ENCODE results near the gene APOL1.

Gene APOL1

GRCh38 chr22:36299911-36300310 lies 47.0 kb downstream of the APOL1 start:
- Histone ChIP-seq H3K4me1 (ENCODE audit: insufficient read depth, low read length) (no peaks in the 10 kb centered on the region), H3K9me3 (ENCODE audit: low read length) (no peaks in the 10 kb centered on the region), H3K36me3 (ENCODE audit: insufficient read depth, low read length) (peaks cover 82% of the 10 kb centered on the region)

GRCh38 chr22:36300396-36301212 lies 47.7 kb downstream of the APOL1 start:
- Histone ChIP-seq H3K4me3 (ENCODE audit: low read length) (no peak overlapping the region), H3K27me3 (ENCODE audit: insufficient read depth, low read length) (no peaks in the 10 kb centered on the region), H2AFZ (ENCODE audit: low read depth, low read length) (no peak overlapping the region), H3K4me1 (ENCODE audit: insufficient read depth, low read length) (no peaks in the 10 kb centered on the region), H3K9me3 (ENCODE audit: low read length) (no peaks in the 10 kb centered on the region), H3K36me3 (ENCODE audit: insufficient read depth, low read length) (peaks cover 82% of the 10 kb centered on the region)

More at GRCh38 chr22:36299911-36300310, 47.0 kb downstream of the APOL1 start:
- Histone ChIP-seq H3K4me3 (ENCODE audit: low read length) (no peak overlapping the region), H2AFZ (ENCODE audit: low read depth, low read length) (no peak overlapping the region), H3K27me3 (ENCODE audit: insufficient read depth, low read length) (no peaks in the 10 kb centered on the region)

GRCh38 chr22:36301384-36301828 lies 48.5 kb downstream of the APOL1 start:
- Histone ChIP-seq H2AFZ (ENCODE audit: low read depth, low read length) (no peak overlapping the region), H3K9me3 (ENCODE audit: low read length) (no peaks in the 10 kb centered on the region), H3K36me3 (ENCODE audit: insufficient read depth, low read length) (peaks cover 85% of the 10 kb centered on the region), H3K4me3 (ENCODE audit: low read length) (no peak overlapping the region), H3K4me1 (ENCODE audit: insufficient read depth, low read length) (no peaks in the 10 kb centered on the region), H3K27me3 (ENCODE audit: insufficient read depth, low read length) (no peaks in the 10 kb centered on the region)

- Histone ChIP-seq H3K4me3 (ENCODE audit: low read length) (no peak overlapping the region), H3K4me1 (ENCODE audit: insufficient read depth, low read length) (no peaks in the 10 kb centered on the region), H2AFZ (ENCODE audit: low read depth, low read length) (no peak overlapping the region), H3K36me3 (ENCODE audit: insufficient read depth, low read length) (peaks cover 84% of the 10 kb centered on the region), H3K27me3 (ENCODE audit: insufficient read depth, low read length) (no peaks in the 10 kb centered on the region), H3K9me3 (ENCODE audit: low read length) (no peaks in the 10 kb centered on the region)
Measured at GRCh38 chr22:36301851-36302250, 48.9 kb downstream of the APOL1 start.

- no peaks in the 10 kb centered on the region for H3K9me3 ChIP-seq (ENCODE audit: low read length)
- H2AFZ ChIP-seq (ENCODE audit: low read depth, low read length): no peak overlapping the region
- H3K36me3 ChIP-seq (ENCODE audit: insufficient read depth, low read length): peaks cover 76% of the 10 kb centered on the region
- H3K27me3 ChIP-seq (ENCODE audit: insufficient read depth, low read length): no peaks in the 10 kb centered on the region
- no peak overlapping the region for H3K4me3 ChIP-seq (ENCODE audit: low read length)
- H3K4me1 ChIP-seq (ENCODE audit: insufficient read depth, low read length): no peaks in the 10 kb centered on the region
Measured at GRCh38 chr22:36302439-36303114, 49.6 kb downstream of the APOL1 start.

- H3K4me1 ChIP-seq (ENCODE audit: insufficient read depth, low read length): no peaks in the 10 kb centered on the region
- no peak overlapping the region for H3K4me3 ChIP-seq (ENCODE audit: low read length)
- H3K9me3 ChIP-seq (ENCODE audit: low read length): no peaks in the 10 kb centered on the region
- no peaks in the 10 kb centered on the region for H3K27me3 ChIP-seq (ENCODE audit: insufficient read depth, low read length)
- H2AFZ ChIP-seq (ENCODE audit: low read depth, low read length): no peak overlapping the region
- H3K36me3 ChIP-seq (ENCODE audit: insufficient read depth, low read length): peaks cover 71% of the 10 kb centered on the region
Measured at GRCh38 chr22:36303115-36303467, 50.2 kb downstream of the APOL1 start.

GRCh38 chr22:36303874-36304273 lies 50.9 kb downstream of the APOL1 start:
- Histone ChIP-seq H2AFZ (ENCODE audit: low read depth, low read length) (no peak overlapping the region), H3K4me3 (ENCODE audit: low read length) (no peak overlapping the region), H3K9me3 (ENCODE audit: low read length) (no peaks in the 10 kb centered on the region), H3K36me3 (ENCODE audit: insufficient read depth, low read length) (peaks cover 67% of the 10 kb centered on the region), H3K27me3 (ENCODE audit: insufficient read depth, low read length) (no peaks in the 10 kb centered on the region), H3K4me1 (ENCODE audit: insufficient read depth, low read length) (no peaks in the 10 kb centered on the region)

- Histone ChIP-seq H2AFZ (ENCODE audit: low read depth, low read length) (no peak overlapping the region), H3K36me3 (ENCODE audit: insufficient read depth, low read length) (peaks cover 67% of the 10 kb centered on the region), H3K9me3 (ENCODE audit: low read length) (no peaks in the 10 kb centered on the region), H3K4me3 (ENCODE audit: low read length) (no peak overlapping the region), H3K4me1 (ENCODE audit: insufficient read depth, low read length) (no peaks in the 10 kb centered on the region), H3K27me3 (ENCODE audit: insufficient read depth, low read length) (no peaks in the 10 kb centered on the region)
Measured at GRCh38 chr22:36304429-36304828, 51.5 kb downstream of the APOL1 start.

- H3K4me1 ChIP-seq (ENCODE audit: insufficient read depth, low read length): no peaks in the 10 kb centered on the region
- H3K9me3 ChIP-seq (ENCODE audit: low read length): no peaks in the 10 kb centered on the region
- H3K36me3 ChIP-seq (ENCODE audit: insufficient read depth, low read length): peaks cover 64% of the 10 kb centered on the region
Measured at GRCh38 chr22:36305813-36306212, 52.9 kb downstream of the APOL1 start.

GRCh38 chr22:36306227-36306626 lies 53.3 kb downstream of the APOL1 start:
- Histone ChIP-seq H3K9me3 (ENCODE audit: low read length) (no peaks in the 10 kb centered on the region), H3K36me3 (ENCODE audit: insufficient read depth, low read length) (peaks cover 64% of the 10 kb centered on the region), H3K4me1 (ENCODE audit: insufficient read depth, low read length) (no peaks in the 10 kb centered on the region), H2AFZ (ENCODE audit: low read depth, low read length) (no peak overlapping the region), H3K4me3 (ENCODE audit: low read length) (no peak overlapping the region), H3K27me3 (ENCODE audit: insufficient read depth, low read length) (no peaks in the 10 kb centered on the region)

More at GRCh38 chr22:36305813-36306212, 52.9 kb downstream of the APOL1 start:
- H3K4me3 ChIP-seq (ENCODE audit: low read length): no peak overlapping the region
- H3K27me3 ChIP-seq (ENCODE audit: insufficient read depth, low read length): no peaks in the 10 kb centered on the region
- H2AFZ ChIP-seq (ENCODE audit: low read depth, low read length): no peak overlapping the region

- H2AFZ ChIP-seq (ENCODE audit: low read depth, low read length): no peak overlapping the region
- H3K9me3 ChIP-seq (ENCODE audit: low read length): no peaks in the 10 kb centered on the region
- no peak overlapping the region for H3K4me3 ChIP-seq (ENCODE audit: low read length)
- no peaks in the 10 kb centered on the region for H3K27me3 ChIP-seq (ENCODE audit: insufficient read depth, low read length)
- H3K4me1 ChIP-seq (ENCODE audit: insufficient read depth, low read length): no peaks in the 10 kb centered on the region
- H3K36me3 ChIP-seq (ENCODE audit: insufficient read depth, low read length): peaks cover 65% of the 10 kb centered on the region
Measured at GRCh38 chr22:36308880-36309279, 55.9 kb downstream of the APOL1 start.

- H3K9me3 ChIP-seq (ENCODE audit: low read length): no peaks in the 10 kb centered on the region
- no peaks in the 10 kb centered on the region for H3K4me1 ChIP-seq (ENCODE audit: insufficient read depth, low read length)
- no peak overlapping the region for H2AFZ ChIP-seq (ENCODE audit: low read depth, low read length)
- peaks cover 46% of the 10 kb centered on the region for H3K36me3 ChIP-seq (ENCODE audit: insufficient read depth, low read length)
- no peak overlapping the region for H3K4me3 ChIP-seq (ENCODE audit: low read length)
- no peaks in the 10 kb centered on the region for H3K27me3 ChIP-seq (ENCODE audit: insufficient read depth, low read length)
Measured at GRCh38 chr22:36311386-36312085, 58.6 kb downstream of the APOL1 start.

- Histone ChIP-seq H3K4me3 (ENCODE audit: low read length) (no peak overlapping the region), H2AFZ (ENCODE audit: low read depth, low read length) (no peak overlapping the region), H3K9me3 (ENCODE audit: low read length) (no peaks in the 10 kb centered on the region), H3K36me3 (ENCODE audit: insufficient read depth, low read length) (peaks cover 64% of the 10 kb centered on the region), H3K4me1 (ENCODE audit: insufficient read depth, low read length) (no peaks in the 10 kb centered on the region), H3K27me3 (ENCODE audit: insufficient read depth, low read length) (no peaks in the 10 kb centered on the region)
Measured at GRCh38 chr22:36315325-36315724, 62.4 kb downstream of the APOL1 start.

Measured in neuron (in vitro differentiated cells).